ENCODE measurements around the gene TMEM30B. TPM values are rescaled to one million over a fixed set of nuclear protein-coding genes. Genes with fewer than 3 reads are reported as not detected.
"Not testable (repeated sequence)": the region's sequence is repeated elsewhere in the genome, so short reads cannot be mapped to it uniquely, and the experiment has no call there.

Gene TMEM30B, protein sequence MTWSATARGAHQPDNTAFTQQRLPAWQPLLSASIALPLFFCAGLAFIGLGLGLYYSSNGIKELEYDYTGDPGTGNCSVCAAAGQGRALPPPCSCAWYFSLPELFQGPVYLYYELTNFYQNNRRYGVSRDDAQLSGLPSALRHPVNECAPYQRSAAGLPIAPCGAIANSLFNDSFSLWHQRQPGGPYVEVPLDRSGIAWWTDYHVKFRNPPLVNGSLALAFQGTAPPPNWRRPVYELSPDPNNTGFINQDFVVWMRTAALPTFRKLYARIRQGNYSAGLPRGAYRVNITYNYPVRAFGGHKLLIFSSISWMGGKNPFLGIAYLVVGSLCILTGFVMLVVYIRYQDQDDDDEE
- not detected in 2 replicates for total RNA-seq (2014; rRNA removed; shearing (Covaris generic))

GRCh38 chr14:61281186-61281947 lies at the start of gene TMEM30B:
TSS of gene TMEM30B (minus strand) at chr14:61281338. CDS start at chr14:61281147, 191 bp downstream.
- no peak for DNase-seq (ENCODE audit: low spot score)

DNA sequence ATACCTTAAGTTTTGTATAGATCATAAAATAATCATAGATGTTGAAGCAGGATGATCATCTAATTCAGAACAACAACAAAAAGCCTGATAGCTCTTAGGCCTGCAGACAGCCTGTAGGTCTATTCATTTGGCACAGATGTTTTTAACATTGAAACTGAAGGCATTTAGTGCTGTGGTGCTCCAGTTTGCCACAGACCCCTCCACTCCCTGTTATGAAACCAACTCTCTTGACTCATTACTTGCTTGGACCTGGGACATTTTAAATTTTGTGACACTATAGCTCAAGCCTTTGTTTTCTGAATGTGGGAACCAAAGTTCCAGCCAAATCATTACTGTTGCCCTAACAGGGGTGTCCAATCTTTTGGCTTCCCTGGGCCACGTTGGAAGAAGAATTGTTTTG lies 49.4 kb upstream of the TMEM30B start:
- DNase-seq (ENCODE audit: low spot score): no peak

DNA sequence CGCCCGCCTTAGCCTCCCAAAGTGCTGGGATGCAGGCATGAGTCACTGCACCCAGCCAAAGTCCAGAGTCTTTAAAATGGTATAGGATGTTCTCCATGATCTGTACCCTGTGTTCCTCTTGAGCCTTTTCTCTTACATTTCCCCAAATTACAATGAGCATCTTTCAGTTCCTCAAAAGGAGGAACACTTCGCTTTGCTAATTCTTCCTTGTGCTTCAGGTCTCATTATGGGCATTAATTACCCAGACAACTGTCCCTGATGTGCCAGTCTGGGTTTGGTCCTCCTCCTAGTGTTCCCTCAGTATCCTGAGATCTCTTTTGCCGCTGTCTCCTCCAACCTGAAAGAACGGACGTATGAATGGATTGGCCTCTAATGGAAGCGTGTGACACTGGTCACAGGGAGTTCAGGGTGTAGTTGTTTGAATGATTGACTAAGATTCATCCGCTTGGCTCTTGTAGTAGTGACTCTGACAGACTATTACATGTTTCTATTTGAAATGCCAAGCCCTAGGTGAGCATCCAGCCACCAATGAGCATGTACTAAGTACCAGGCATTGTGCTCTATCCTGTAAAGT lies 48.4 kb upstream of the TMEM30B start:
- no peak for DNase-seq (ENCODE audit: low spot score)

GRCh38 chr14:61328626-61329262 lies 47.6 kb upstream of the TMEM30B start:
- DNase-seq (ENCODE audit: low spot score): no peak

DNA sequence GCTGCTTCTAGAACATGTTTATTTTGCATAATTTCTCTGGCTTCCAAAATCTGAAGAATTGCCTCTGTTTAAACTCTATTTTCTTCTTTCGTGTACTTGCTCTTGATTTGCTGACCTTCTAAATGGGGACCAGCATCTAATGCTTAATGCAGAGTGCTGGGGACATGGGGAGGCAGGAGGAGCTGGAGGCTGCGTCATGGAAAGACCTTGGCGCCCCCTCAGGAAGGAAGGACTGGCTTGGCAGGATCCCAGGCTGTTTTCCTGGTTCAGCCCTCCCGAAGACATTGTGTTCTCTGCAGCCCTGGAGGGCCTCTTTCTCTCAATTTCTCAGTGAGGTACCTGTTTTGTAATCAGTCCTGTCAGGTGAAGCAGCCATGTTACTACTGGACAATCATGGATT lies 45.7 kb upstream of the TMEM30B start:
- DNase-seq (ENCODE audit: low spot score): no peak

GRCh38 chr14:61326146-61326545 lies 45.0 kb upstream of the TMEM30B start:
- no peak for DNase-seq (ENCODE audit: low spot score)

DNA sequence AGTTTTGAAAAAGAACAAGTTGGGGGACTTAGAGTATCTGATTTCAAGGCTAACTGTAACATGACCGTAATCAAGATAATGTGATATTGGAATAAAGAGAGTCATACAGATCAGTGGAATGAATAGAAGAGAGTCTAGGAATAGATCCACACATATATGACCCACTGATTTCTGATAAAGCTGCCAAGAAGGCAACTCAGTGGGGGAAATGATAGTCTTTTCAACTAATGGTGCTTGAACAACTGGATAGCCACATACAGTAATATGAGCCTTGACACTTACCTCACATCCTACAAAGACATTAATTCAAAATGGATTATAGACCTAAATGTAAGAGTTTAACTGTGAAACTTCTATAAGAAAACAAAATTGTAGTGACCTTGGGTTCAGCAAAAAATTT lies 44.0 kb upstream of the TMEM30B start:
- DNase-seq (ENCODE audit: low spot score): no peak

DNA sequence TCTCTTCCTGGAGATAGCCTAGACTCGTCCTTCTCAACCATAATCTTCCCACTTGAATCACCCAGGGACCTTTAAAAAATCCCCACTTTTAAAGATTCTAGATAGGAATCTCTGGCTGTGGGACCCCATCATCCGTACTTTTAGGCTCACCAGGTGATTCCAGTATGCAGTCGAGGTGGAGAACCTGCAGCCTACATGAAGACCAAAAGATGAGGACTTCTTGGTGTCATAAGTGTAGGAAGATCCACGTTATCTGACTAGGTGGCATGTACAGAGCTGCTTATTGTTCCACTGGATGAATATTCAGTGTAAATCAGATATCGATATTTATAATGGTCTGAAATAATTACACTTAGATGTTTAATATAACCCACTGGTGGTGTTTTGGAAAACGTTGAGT lies 42.8 kb upstream of the TMEM30B start:
- no peak for DNase-seq (ENCODE audit: low spot score)

GRCh38 chr14:61322799-61323290 lies 41.7 kb upstream of the TMEM30B start:
- no peak for DNase-seq (ENCODE audit: low spot score)

GRCh38 chr14:61322011-61322798 lies 41.1 kb upstream of the TMEM30B start:
- no peak for DNase-seq (ENCODE audit: low spot score)

DNA sequence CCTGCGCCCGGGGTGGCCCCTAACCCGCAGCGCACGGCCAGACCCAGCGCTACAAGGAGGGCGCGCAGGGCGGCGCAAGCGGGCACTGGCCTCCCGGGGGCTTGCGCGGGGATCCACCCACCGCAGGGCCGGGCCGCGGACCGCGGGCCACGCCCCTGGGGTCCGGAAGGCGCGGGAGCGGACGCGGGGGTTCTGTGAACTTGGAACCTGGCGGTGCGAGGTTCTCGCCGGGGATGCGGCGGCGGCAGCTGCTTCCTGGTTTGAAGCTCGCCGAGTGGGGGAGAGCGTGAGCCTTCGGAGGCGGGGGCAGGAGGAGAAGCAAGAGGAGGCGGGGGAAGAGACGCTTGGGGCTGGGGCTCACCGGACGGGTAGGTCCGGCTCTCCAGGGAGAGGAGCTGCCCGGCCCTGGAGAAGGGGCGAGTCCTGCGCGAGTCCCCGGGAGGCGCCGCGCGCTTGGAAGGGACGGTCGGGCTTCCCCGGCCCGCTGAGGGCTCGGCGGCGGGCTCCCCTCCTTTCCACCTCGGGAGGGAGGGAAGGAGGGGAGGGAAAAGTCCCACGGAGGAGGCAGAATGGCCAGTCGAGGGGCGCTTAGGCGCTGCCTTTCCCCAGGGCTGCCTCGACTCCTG lies 40.4 kb upstream of the TMEM30B start, which contains the start of gene PRKCH:
Gene PRKCH (plus strand): TSS at position 195 of the 626 bp plus-strand sequence. CDS start 523 bp downstream, outside the sequence.
- peak; percentile 31 for DNase-seq (ENCODE audit: low spot score)

DNA sequence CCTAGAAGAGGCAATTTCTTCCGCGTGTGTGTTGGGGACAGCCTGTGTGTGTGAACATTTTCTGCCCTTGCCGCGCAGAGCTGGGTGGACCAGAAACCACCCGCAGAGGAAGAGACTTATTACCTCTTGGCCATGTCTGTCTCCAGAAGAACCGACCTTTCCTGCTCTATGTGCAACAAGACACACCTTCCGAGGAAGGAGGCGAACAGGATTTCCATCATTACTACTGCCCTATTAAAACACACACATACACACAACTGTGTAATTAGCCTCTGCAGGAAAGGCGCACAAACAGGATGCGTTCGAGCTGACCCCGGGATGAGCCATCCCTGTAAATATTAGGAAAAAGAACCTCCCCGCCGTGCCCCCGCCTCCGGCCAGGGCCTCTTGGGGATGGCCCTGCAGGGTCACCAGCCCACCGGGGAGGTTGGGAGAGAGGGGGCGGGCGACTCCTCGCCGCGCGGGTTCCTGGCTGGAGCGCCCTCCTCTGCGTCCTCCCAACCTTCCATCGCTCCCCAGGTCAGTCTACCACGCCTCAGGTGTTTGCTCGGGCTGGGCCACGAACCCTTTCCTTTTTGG lies 39.8 kb upstream of the TMEM30B start:
- DNase-seq (ENCODE audit: low spot score): no peak

DNA sequence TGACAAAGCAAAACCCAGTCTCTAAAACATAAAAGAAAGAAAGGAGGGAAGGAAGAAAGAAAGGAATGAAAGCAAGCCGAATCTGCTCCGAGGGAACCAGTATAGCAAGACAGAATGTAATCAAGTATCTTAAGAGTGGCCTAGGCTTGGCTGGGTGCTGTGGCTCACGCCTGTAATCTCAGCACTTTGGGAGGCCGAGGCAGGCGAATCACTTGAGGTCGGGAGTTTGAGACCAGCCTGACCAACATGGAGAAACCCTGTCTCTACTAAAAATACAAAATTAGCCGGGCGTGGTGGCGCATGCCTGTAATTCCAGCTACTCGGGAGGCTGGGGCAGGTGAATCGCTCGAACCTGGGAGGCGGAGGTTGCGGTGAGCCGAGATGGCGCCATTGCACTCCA lies 39.0 kb upstream of the TMEM30B start:
- not testable (repeated sequence) for DNase-seq (ENCODE audit: low spot score)

- no peak for DNase-seq (ENCODE audit: low spot score)
Observed at GRCh38 chr14:61319706-61320105, 38.6 kb upstream of the TMEM30B start.

GRCh38 chr14:61319086-61319485 lies 37.9 kb upstream of the TMEM30B start:
- DNase-seq (ENCODE audit: low spot score): no peak

GRCh38 chr14:61315313-61315712 lies 34.2 kb upstream of the TMEM30B start:
- DNase-seq (ENCODE audit: low spot score): no peak

- not testable (repeated sequence) for DNase-seq (ENCODE audit: low spot score)
Observed at GRCh38 chr14:61308701-61309100, 27.6 kb upstream of the TMEM30B start.

- no peak for DNase-seq (ENCODE audit: low spot score)
Observed at GRCh38 chr14:61308198-61308597, 27.1 kb upstream of the TMEM30B start.

- DNase-seq (ENCODE audit: low spot score): no peak
Observed at GRCh38 chr14:61304688-61305087, 23.6 kb upstream of the TMEM30B start.

DNA sequence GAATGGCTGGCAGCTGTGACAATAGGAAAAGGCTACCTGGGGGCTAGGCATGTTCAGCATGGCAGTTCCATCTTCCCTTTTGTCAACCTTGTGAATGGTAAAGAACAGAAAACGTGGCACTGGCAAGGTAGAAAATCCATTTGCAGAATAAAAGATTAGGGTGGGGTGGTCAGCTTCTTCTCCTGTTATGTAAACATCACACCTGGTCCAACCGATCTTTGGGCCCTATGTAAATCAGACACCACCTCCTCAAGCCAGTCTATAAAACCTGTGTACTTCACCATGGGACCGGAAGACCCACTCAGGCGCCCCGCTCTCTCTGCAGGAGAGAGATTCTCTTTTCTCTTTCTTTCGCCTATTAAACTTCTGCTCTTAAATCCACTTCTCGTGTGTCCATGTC lies 19.6 kb upstream of the TMEM30B start:
- DNase-seq (ENCODE audit: low spot score): no peak
